Lower leg skin (tissue), 3 donors: Measurements from ENCODE around the gene ZP3.

Experiments
- POLR2A ChIP-seq, 2 donors: fragments of 450-650 bp; IDR thresholded peaks; one replicate each; pipeline ENCODE4 v1.6.1; 2016 to 2017; ENCODE audit warnings: antibody characterized with exemption in 2 of 2, mild to moderate bottlenecking in 1 of 2, moderate library complexity in 1 of 2
- TF ChIP-seq, protein P1 (sequence below), 3 donors: fragments of 450-650 bp; IDR thresholded peaks; one replicate each; pipeline ENCODE4 v1.5.1; 2016; ENCODE audit warnings: antibody characterized with exemption in 3 of 3, mild to moderate bottlenecking in 3 of 3, moderate library complexity in 2 of 3

DNA sequence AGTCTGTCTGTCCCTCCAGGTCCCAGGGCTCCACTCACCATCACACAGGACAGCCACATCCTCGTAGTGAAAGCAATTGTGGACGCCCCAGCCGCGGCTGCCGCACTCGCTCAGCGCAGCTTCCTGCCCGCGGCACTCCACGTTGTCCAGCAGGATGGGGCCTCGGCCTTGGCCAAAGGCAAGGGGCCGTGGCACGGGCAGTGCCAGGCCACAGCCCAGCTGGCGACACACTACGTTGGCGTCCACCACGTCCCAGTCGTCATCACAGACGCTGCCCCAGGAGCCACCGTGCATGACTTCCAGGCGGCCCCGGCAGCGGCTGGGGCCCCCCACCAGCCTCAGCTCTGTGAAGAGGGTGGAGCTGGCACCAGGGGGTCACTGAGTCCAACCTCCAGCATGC lies 24.5 kb upstream of the ZP3 start:
- TF ChIP-seq, protein P1, sequence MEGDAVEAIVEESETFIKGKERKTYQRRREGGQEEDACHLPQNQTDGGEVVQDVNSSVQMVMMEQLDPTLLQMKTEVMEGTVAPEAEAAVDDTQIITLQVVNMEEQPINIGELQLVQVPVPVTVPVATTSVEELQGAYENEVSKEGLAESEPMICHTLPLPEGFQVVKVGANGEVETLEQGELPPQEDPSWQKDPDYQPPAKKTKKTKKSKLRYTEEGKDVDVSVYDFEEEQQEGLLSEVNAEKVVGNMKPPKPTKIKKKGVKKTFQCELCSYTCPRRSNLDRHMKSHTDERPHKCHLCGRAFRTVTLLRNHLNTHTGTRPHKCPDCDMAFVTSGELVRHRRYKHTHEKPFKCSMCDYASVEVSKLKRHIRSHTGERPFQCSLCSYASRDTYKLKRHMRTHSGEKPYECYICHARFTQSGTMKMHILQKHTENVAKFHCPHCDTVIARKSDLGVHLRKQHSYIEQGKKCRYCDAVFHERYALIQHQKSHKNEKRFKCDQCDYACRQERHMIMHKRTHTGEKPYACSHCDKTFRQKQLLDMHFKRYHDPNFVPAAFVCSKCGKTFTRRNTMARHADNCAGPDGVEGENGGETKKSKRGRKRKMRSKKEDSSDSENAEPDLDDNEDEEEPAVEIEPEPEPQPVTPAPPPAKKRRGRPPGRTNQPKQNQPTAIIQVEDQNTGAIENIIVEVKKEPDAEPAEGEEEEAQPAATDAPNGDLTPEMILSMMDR (IDR thresholded peaks at IDR 0.05) = no peak
- no peak for TF ChIP-seq POLR2A (IDR thresholded peaks at IDR 0.05)
